GM20000 (cell line): ENCODE measurements around the gene CDK16.

ENCODE experiments used
- DNase-seq: peaks from one replicate; pipeline ENCODE4 v3.0.0; 2012; ENCODE audit warnings: low spot score
- CTCF ChIP-seq: IDR thresholded peaks from 2 replicates; pipeline ENCODE4 v1.5.1; 2012; ENCODE audit warnings: mild to moderate bottlenecking, control low read depth; ENCODE audit errors: extremely low read depth, missing control alignments

The CDK16 gene

GRCh38 chrX:47209508-47210238 is 8.8 kb upstream of the CDK16 start:
- no peak for DNase-seq

GRCh38 chrX:47210661-47211425 is 7.6 kb upstream of the CDK16 start:
- no peak for DNase-seq
- no peak for TF ChIP-seq CTCF

More at GRCh38 chrX:47209508-47210238, 8.8 kb upstream of the CDK16 start:
- no peak for TF ChIP-seq CTCF

GRCh38 chrX:47212381-47213293 is 5.8 kb upstream of the CDK16 start:
- TF ChIP-seq CTCF = no peak
- DNase-seq = no peak

- TF ChIP-seq CTCF = no peak
These were observed 3.9 kb upstream of the CDK16 start for GRCh38 chrX:47214435-47215077.

GRCh38 chrX:47215291-47215900 is 3.1 kb upstream of the CDK16 start:
- DNase-seq = no peak
- TF ChIP-seq CTCF = no peak

More at GRCh38 chrX:47214435-47215077, 3.9 kb upstream of the CDK16 start:
- no peak for DNase-seq

- no peak for DNase-seq
- TF ChIP-seq CTCF = no peak
These were observed 2.0 kb upstream of the CDK16 start for GRCh38 chrX:47216393-47216925.
